ENCODE measurements around the gene EFCC1.

The EFCC1 gene

DNA sequence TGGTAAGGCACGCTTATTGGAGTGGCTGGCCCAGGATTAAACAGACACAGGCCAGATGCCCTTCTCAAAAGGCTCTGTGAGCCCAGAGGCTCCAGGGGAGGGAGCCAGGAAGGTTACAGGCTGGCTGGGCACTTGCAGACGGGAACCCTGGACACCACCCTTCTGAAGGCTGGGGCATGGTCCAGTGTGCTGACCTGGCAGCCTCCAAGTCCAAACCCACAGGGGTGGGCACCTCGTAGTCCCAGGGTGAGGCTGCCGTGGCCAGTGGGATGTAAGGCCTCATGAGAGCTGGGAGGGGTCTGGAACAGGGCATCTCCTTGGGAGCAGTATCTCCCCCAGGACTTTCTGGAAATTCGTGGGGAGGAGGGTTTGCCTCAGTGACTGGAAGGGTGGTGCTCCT, 19.6 kb downstream of the EFCC1 start:
- H3K27ac ChIP-seq (ENCODE audit: low read depth, low read length), result no peak overlapping the region
- H2AFZ ChIP-seq (ENCODE audit: low read depth, low read length, severe bottlenecking), result no peak overlapping the region

DNA sequence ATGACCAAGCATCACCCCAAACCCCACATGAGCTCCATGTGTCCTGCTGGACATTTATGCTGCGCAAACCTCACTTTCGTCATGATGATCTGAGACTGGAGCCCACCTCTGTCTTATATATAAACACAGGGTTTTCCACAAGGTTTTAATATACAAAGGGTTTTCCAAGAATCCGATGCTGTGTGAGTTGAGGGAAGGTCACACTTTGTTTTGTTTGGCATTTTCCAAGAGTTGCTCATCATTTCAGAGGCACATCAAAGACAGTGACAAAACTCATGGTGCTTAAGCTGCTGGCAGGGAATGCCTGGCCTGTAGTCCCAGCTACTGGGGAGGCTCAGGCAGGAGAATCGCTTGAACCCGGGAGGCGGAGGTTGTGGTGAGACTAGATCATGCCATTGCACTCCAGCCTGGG, 20.0 kb downstream of the EFCC1 start:
- Histone ChIP-seq H2AFZ (ENCODE audit: low read depth, low read length, severe bottlenecking) (no peak overlapping the region), H3K36me3 (ENCODE audit: low read length) (no peaks in the 10 kb centered on the region), H4K20me1 (ENCODE audit: low read depth, low read length) (no peaks in the 10 kb centered on the region), H3K79me2 (ENCODE audit: insufficient read depth, low read length) (no peaks in the 10 kb centered on the region), H3K27me3 (ENCODE audit: low read length) (no peaks in the 10 kb centered on the region), H3K9ac (ENCODE audit: low read length) (no peak overlapping the region), H3K27ac (ENCODE audit: low read depth, low read length) (no peak overlapping the region), H3K4me2 (ENCODE audit: low read depth, low read length, poor library complexity, severe bottlenecking) (no peak overlapping the region), H3F3A (ENCODE audit: insufficient read depth) (no peaks in the 10 kb centered on the region), H3K4me3 (ENCODE audit: insufficient read depth, low read length, poor library complexity, severe bottlenecking) (no peak overlapping the region), H3K9me3 (ENCODE audit: insufficient read depth, low read length) (no peaks in the 10 kb centered on the region), H3K9me2 (replicated peaks; ENCODE audit: insufficient read depth, low read length) (no peaks in the 10 kb centered on the region)
- TF ChIP-seq EZH2phosphoT487 (conservative IDR thresholded peaks at IDR 0.05; ENCODE audit: low read length), result no peak
- TF ChIP-seq, protein P1, sequence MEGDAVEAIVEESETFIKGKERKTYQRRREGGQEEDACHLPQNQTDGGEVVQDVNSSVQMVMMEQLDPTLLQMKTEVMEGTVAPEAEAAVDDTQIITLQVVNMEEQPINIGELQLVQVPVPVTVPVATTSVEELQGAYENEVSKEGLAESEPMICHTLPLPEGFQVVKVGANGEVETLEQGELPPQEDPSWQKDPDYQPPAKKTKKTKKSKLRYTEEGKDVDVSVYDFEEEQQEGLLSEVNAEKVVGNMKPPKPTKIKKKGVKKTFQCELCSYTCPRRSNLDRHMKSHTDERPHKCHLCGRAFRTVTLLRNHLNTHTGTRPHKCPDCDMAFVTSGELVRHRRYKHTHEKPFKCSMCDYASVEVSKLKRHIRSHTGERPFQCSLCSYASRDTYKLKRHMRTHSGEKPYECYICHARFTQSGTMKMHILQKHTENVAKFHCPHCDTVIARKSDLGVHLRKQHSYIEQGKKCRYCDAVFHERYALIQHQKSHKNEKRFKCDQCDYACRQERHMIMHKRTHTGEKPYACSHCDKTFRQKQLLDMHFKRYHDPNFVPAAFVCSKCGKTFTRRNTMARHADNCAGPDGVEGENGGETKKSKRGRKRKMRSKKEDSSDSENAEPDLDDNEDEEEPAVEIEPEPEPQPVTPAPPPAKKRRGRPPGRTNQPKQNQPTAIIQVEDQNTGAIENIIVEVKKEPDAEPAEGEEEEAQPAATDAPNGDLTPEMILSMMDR (IDR thresholded peaks at IDR 0.05; ENCODE audit: insufficient read depth, low read length, poor library complexity, severe bottlenecking), result no peak

More for the DNA sequence above, 19.6 kb downstream of the EFCC1 start:
- Histone ChIP-seq H3K4me3 (ENCODE audit: insufficient read depth, low read length, poor library complexity, severe bottlenecking) (no peak overlapping the region), H3K9me3 (ENCODE audit: insufficient read depth, low read length) (no peaks in the 10 kb centered on the region), H3K9ac (ENCODE audit: low read length) (no peak overlapping the region), H4K20me1 (ENCODE audit: low read depth, low read length) (no peaks in the 10 kb centered on the region), H3K9me2 (replicated peaks; ENCODE audit: insufficient read depth, low read length) (no peaks in the 10 kb centered on the region), H3K27me3 (ENCODE audit: low read length) (no peaks in the 10 kb centered on the region), H3K36me3 (ENCODE audit: low read length) (no peaks in the 10 kb centered on the region), H3F3A (ENCODE audit: insufficient read depth) (no peaks in the 10 kb centered on the region), H3K4me2 (ENCODE audit: low read depth, low read length, poor library complexity, severe bottlenecking) (no peak overlapping the region), H3K79me2 (ENCODE audit: insufficient read depth, low read length) (no peaks in the 10 kb centered on the region)
- no peak for TF ChIP-seq EZH2phosphoT487 (conservative IDR thresholded peaks at IDR 0.05; ENCODE audit: low read length)
- TF ChIP-seq, protein P1 (IDR thresholded peaks at IDR 0.05; ENCODE audit: insufficient read depth, low read length, poor library complexity, severe bottlenecking), result no peak

GRCh38 chr3:129022114-129023007, 21.3 kb downstream of the EFCC1 start:
- H3K4me3 ChIP-seq (ENCODE audit: insufficient read depth, low read length, poor library complexity, severe bottlenecking), result no peak overlapping the region
- no peak overlapping the region for H3K4me2 ChIP-seq (ENCODE audit: low read depth, low read length, poor library complexity, severe bottlenecking)
- H3K9me2 ChIP-seq (replicated peaks; ENCODE audit: insufficient read depth, low read length), result no peaks in the 10 kb centered on the region
- TF ChIP-seq, protein P1 (IDR thresholded peaks at IDR 0.05; ENCODE audit: insufficient read depth, low read length, poor library complexity, severe bottlenecking), result no peak
- H3K27me3 ChIP-seq (ENCODE audit: low read length), result no peaks in the 10 kb centered on the region
- no peak overlapping the region for H3K27ac ChIP-seq (ENCODE audit: low read depth, low read length)
- H3K9ac ChIP-seq (ENCODE audit: low read length), result no peak overlapping the region
- H4K20me1 ChIP-seq (ENCODE audit: low read depth, low read length), result no peaks in the 10 kb centered on the region
- H3K36me3 ChIP-seq (ENCODE audit: low read length), result no peaks in the 10 kb centered on the region
- H2AFZ ChIP-seq (ENCODE audit: low read depth, low read length, severe bottlenecking), result no peak overlapping the region
- no peaks in the 10 kb centered on the region for H3K79me2 ChIP-seq (ENCODE audit: insufficient read depth, low read length)
- H3K9me3 ChIP-seq (ENCODE audit: insufficient read depth, low read length), result no peaks in the 10 kb centered on the region
- no peaks in the 10 kb centered on the region for H3F3A ChIP-seq (ENCODE audit: insufficient read depth)
